ENCODE results near the gene PTGS1. TPM values are rescaled to one million over a fixed set of nuclear protein-coding genes. Genes with fewer than 3 reads are reported as not detected.

PTGS1 gene
- total and polyA plus RNA-seq, 2 donors (not counting 1 experiment from before 2014, with no cell fraction given) = 9.5 to 15.3 TPM

DNA sequence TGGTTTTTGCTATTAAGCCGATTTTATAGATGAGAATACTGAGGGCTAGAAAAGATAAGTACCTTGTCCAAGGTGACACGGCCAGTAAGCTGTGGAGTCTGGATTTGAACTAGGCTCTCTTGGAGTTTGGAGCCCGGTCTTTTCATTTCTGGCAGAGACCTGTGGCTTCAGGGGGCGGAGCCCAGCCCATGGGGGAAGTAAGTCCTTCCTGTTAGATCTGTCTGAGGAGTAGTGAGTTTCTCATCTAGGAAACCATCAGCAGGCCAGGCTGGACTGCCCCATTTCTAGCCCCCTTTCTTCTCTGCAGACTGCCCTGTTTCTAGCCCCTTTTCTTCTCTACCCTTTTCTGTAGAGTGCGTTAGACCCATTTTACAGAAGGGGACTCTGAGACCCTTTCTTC lies 521 bp upstream of the PTGS1 start:
- H3K27ac Mint-ChIP-seq = peak overlapping the region; percentile 82
- peaks cover 16% of the 10 kb centered on the region for H3K79me2 ChIP-seq (ENCODE audit: control insufficient read depth, insufficient read depth, low read length)
- peak overlapping the region; percentile 59 to 87 (median 63) for H3K4me3 ChIP-seq (ENCODE audit: control extremely low read depth in 1 of 5, extremely low read depth in 1 of 5, insufficient read depth in 1 of 5, low read depth in 2 of 5, low read length in 4 of 5)
- peaks cover 39% of the 10 kb centered on the region for H3K4me1 Mint-ChIP-seq
- TF ChIP-seq, protein P1, sequence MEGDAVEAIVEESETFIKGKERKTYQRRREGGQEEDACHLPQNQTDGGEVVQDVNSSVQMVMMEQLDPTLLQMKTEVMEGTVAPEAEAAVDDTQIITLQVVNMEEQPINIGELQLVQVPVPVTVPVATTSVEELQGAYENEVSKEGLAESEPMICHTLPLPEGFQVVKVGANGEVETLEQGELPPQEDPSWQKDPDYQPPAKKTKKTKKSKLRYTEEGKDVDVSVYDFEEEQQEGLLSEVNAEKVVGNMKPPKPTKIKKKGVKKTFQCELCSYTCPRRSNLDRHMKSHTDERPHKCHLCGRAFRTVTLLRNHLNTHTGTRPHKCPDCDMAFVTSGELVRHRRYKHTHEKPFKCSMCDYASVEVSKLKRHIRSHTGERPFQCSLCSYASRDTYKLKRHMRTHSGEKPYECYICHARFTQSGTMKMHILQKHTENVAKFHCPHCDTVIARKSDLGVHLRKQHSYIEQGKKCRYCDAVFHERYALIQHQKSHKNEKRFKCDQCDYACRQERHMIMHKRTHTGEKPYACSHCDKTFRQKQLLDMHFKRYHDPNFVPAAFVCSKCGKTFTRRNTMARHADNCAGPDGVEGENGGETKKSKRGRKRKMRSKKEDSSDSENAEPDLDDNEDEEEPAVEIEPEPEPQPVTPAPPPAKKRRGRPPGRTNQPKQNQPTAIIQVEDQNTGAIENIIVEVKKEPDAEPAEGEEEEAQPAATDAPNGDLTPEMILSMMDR (IDR thresholded peaks at IDR 0.05) = no peak
- TF ChIP-seq EZH2 (IDR thresholded peaks at IDR 0.05; ENCODE audit: borderline replicate concordance, insufficient read depth, low read depth, low read length, poor library complexity, severe bottlenecking) = no peak
- peak overlapping the region; percentile 76 for H2AFZ ChIP-seq (ENCODE audit: insufficient read depth, low read depth, low read length, poor library complexity, severe bottlenecking)
- peaks cover 18 to 30% of the 10 kb centered on the region in 2 donors for H3K4me1 ChIP-seq (ENCODE audit: control insufficient read depth in 2 of 2, insufficient read depth in 2 of 2, low read length in 2 of 2)
- H3K4me3 Mint-ChIP-seq = peak overlapping the region; percentile 91
- H3K9me3 ChIP-seq (ENCODE audit: control extremely low read depth in 1 of 3, control insufficient read depth in 2 of 3, insufficient read depth in 1 of 3, low read length in 2 of 3) = peaks cover 0 to 5% (median 0%) of the 10 kb centered on the region in 3 donors
- ChIA-PET POLR2A (interaction anchor here (0.6 to 1.2 kb wide), 2 partner anchors 19 kb away, joined by 3 read pairs; no protein-coding TSS in a partner anchor), CTCF (interaction anchor here (1.8 to 3.0 kb wide), 5 partner anchors 19 to 458 kb away, joined by 4 to 16 read pairs (median 8); partner anchors contain the start of gene PDCL)
- ATAC-seq (ENCODE audit: low read depth) (peak; percentile 42), DNase-seq (peak; percentile 42)
- no peaks in the 10 kb centered on the region for H3K27me3 Mint-ChIP-seq
- intact Hi-C loops (cut with micrococcal nuclease) = no loop called here
- no peaks in the 10 kb centered on the region for H3K9me3 Mint-ChIP-seq (ENCODE audit: insufficient read depth)
- no peaks in the 10 kb centered on the region for H3K27me3 ChIP-seq (replicated peaks in 1 of 4; ENCODE audit: control extremely low read depth in 1 of 4, control insufficient read depth in 3 of 4, insufficient read depth in 4 of 4, low read length in 3 of 4)
- peak overlapping the region; percentile 96 for H3K4me2 ChIP-seq (replicated peaks; ENCODE audit: low read depth, low read length, poor library complexity, severe bottlenecking)
- peak overlapping the region; percentile 82 for H3K9ac ChIP-seq (ENCODE audit: low read length)
- WGBS (ENCODE audit: insufficient coverage) = 25% methylated on average over 3 of the region's 5 CpGs
- no peaks in the 10 kb centered on the region for H4K20me1 ChIP-seq (ENCODE audit: control insufficient read depth, insufficient read depth, low read length, poor library complexity, severe bottlenecking)
- H3K36me3 ChIP-seq (replicated peaks in 1 of 2; ENCODE audit: control extremely low read depth in 1 of 2, control insufficient read depth in 1 of 2, extremely low read depth in 1 of 2, insufficient read depth in 2 of 2, low read length in 1 of 2) = no peaks in the 10 kb centered on the region
- peak overlapping the region; percentile 67 to 76 for H3K27ac ChIP-seq (ENCODE audit: low read length in 2 of 2)

DNA sequence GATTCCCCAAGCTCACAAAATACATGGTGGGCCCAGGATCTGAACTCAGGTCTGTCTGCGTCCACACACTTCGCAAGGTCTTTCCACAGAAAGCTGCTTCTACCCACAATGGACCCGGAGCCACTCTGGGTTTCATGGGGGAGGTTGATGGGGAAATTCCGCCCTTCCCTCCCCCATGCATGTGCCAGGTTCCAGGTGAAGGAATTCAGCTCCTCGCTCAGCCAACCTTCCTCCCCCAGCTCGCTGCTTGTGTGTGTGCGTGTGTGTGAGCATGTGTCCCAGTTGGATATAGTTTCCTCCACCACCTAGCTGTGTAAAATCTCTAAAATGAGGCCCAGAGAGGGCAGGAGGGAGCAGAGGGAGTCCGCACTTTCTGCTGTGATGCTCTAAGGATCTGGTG lies 1.0 kb downstream of the PTGS1 start:
- CTCF ChIA-PET = interaction anchor here (1.4 to 3.0 kb wide), 5 partner anchors 11 to 456 kb away, joined by 3 to 16 read pairs (median 5); partner anchors contain the start of gene PDCL
- no peaks in the 10 kb centered on the region for H3K27me3 Mint-ChIP-seq
- Histone ChIP-seq H4K20me1 (ENCODE audit: control insufficient read depth, insufficient read depth, low read length, poor library complexity, severe bottlenecking) (no peaks in the 10 kb centered on the region), H3K9ac (ENCODE audit: low read length) (peak overlapping the region; percentile 82), H3K4me1 (ENCODE audit: control insufficient read depth in 2 of 2, insufficient read depth in 2 of 2, low read length in 2 of 2) (peaks cover 32 to 46% of the 10 kb centered on the region in 2 donors), H3K9me3 (ENCODE audit: control extremely low read depth in 1 of 3, control insufficient read depth in 2 of 3, insufficient read depth in 1 of 3, low read length in 2 of 3) (peaks cover 0 to 5% (median 0%) of the 10 kb centered on the region in 3 donors), H3K36me3 (replicated peaks in 1 of 2; ENCODE audit: control extremely low read depth in 1 of 2, control insufficient read depth in 1 of 2, extremely low read depth in 1 of 2, insufficient read depth in 2 of 2, low read length in 1 of 2) (no peaks in the 10 kb centered on the region), H3K79me2 (ENCODE audit: control insufficient read depth, insufficient read depth, low read length) (peaks cover 16% of the 10 kb centered on the region), H3K27ac (ENCODE audit: low read length in 2 of 2) (no peak overlapping the region), H3K4me3 (ENCODE audit: control extremely low read depth in 1 of 5, extremely low read depth in 1 of 5, insufficient read depth in 1 of 5, low read depth in 2 of 5, low read length in 4 of 5) (peak overlapping the region in 4 of 5 experiments; percentile 59 to 87 (median 64)), H2AFZ (ENCODE audit: insufficient read depth, low read depth, low read length, poor library complexity, severe bottlenecking) (peak overlapping the region; percentile 76), H3K27me3 (replicated peaks in 1 of 4; ENCODE audit: control extremely low read depth in 1 of 4, control insufficient read depth in 3 of 4, insufficient read depth in 4 of 4, low read length in 3 of 4) (no peaks in the 10 kb centered on the region), H3K4me2 (replicated peaks; ENCODE audit: low read depth, low read length, poor library complexity, severe bottlenecking) (peak overlapping the region; percentile 96)
- DNase-seq (no peak), ATAC-seq (ENCODE audit: low read depth) (no peak)
- peaks cover 53% of the 10 kb centered on the region for H3K4me1 Mint-ChIP-seq
- POLR2A ChIA-PET = interaction anchor here (0.6 to 1.2 kb wide), 2 partner anchors 18 to 26 kb away, joined by 3 to 5 read pairs; no protein-coding TSS in a partner anchor
- no peaks in the 10 kb centered on the region for H3K9me3 Mint-ChIP-seq (ENCODE audit: insufficient read depth)
- WGBS (ENCODE audit: insufficient coverage) = 100% methylated on average over 1 of the region's 8 CpGs
- no peak for TF ChIP-seq EZH2 (IDR thresholded peaks at IDR 0.05; ENCODE audit: borderline replicate concordance, insufficient read depth, low read depth, low read length, poor library complexity, severe bottlenecking)
- TF ChIP-seq, protein P1 (IDR thresholded peaks at IDR 0.05) = no peak
- peak overlapping the region; percentile 91 for H3K4me3 Mint-ChIP-seq
- peak overlapping the region; percentile 70 for H3K27ac Mint-ChIP-seq
- intact Hi-C loops (cut with micrococcal nuclease) = loop anchor here (1.0 kb wide), 1 partner anchor 18 kb away; no protein-coding TSS in a partner anchor
